Prostate gland (tissue), 2 donors: ENCODE data around the gene ADRM1.

Experiments used
- POLR2A ChIP-seq: fragments of 450-650 bp; IDR thresholded peaks from one replicate; pipeline ENCODE4 v1.6.1; 2016; ENCODE audit warnings: antibody characterized with exemption, mild to moderate bottlenecking
- POLR2AphosphoS5 ChIP-seq: sonication (generic); formaldehyde crosslinking; IDR thresholded peaks from one replicate; pipeline ENCODE4 v1.6.1; 2017; ENCODE audit warnings: antibody characterized with exemption
- TF ChIP-seq, protein P1 (sequence below), 4 experiments: fragments of 200-600 bp in 2 of 4; fragments of 450-650 bp in 2 of 4; sonication (generic) in 2 of 4; IDR thresholded peaks; 1 replicate in 3 of 4; 2 replicates in 1 of 4; pipeline ENCODE4 v1.5.1; 2016 to 2019; ENCODE audit warnings: antibody characterized with exemption in 4 of 4, mild to moderate bottlenecking in 2 of 4, moderate library complexity in 2 of 4

- no peak for TF ChIP-seq POLR2A
- TF ChIP-seq, protein P1, sequence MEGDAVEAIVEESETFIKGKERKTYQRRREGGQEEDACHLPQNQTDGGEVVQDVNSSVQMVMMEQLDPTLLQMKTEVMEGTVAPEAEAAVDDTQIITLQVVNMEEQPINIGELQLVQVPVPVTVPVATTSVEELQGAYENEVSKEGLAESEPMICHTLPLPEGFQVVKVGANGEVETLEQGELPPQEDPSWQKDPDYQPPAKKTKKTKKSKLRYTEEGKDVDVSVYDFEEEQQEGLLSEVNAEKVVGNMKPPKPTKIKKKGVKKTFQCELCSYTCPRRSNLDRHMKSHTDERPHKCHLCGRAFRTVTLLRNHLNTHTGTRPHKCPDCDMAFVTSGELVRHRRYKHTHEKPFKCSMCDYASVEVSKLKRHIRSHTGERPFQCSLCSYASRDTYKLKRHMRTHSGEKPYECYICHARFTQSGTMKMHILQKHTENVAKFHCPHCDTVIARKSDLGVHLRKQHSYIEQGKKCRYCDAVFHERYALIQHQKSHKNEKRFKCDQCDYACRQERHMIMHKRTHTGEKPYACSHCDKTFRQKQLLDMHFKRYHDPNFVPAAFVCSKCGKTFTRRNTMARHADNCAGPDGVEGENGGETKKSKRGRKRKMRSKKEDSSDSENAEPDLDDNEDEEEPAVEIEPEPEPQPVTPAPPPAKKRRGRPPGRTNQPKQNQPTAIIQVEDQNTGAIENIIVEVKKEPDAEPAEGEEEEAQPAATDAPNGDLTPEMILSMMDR (IDR thresholded peaks at IDR 0.05), result no peak
- no peak for TF ChIP-seq POLR2AphosphoS5
These were observed 21.4 kb upstream of the ADRM1 start for GRCh38 chr20:62281161-62281933.
